ENCODE results near the gene TUBB. TPM values are rescaled to one million over a fixed set of nuclear protein-coding genes. Genes with fewer than 3 reads are reported as not detected.

TUBB gene
- total RNA-seq, 4 donors from 2014 or later: 229 to 281 (median 256) TPM

GRCh38 chr6:30679765-30680535, 40.2 kb upstream of the TUBB start:
- DNase-seq (ENCODE audit: low spot score): no peak
- no peak for TF ChIP-seq CTCF (IDR thresholded peaks at IDR 0.05)
- no peak for ATAC-seq (ENCODE audit: low FRiP score)

GRCh38 chr6:30681766-30682142, 38.4 kb upstream of the TUBB start:
- no peak for TF ChIP-seq CTCF (IDR thresholded peaks at IDR 0.05)
- no peak for ATAC-seq (ENCODE audit: low FRiP score)
- DNase-seq (ENCODE audit: low spot score): no peak

- DNase-seq (ENCODE audit: low spot score) (peak; percentile 60), ATAC-seq (ENCODE audit: low FRiP score) (peak; percentile 82)
- no peak for TF ChIP-seq CTCF (IDR thresholded peaks at IDR 0.05)
Observed at GRCh38 chr6:30682143-30683117, 37.7 kb upstream of the TUBB start.

GRCh38 chr6:30683183-30683979, 36.8 kb upstream of the TUBB start:
- TF ChIP-seq CTCF (IDR thresholded peaks at IDR 0.05): no peak
- no peak for DNase-seq (ENCODE audit: low spot score)
- ATAC-seq (ENCODE audit: low FRiP score): no peak

GRCh38 chr6:30683980-30684338, 36.2 kb upstream of the TUBB start:
- no peak for TF ChIP-seq CTCF (IDR thresholded peaks at IDR 0.05)
- no peak for DNase-seq (ENCODE audit: low spot score)
- ATAC-seq (ENCODE audit: low FRiP score): no peak

GRCh38 chr6:30684386-30685156, 35.6 kb upstream of the TUBB start:
- ATAC-seq (ENCODE audit: low FRiP score) (no peak), DNase-seq (ENCODE audit: low spot score) (no peak)
- no peak for TF ChIP-seq CTCF (IDR thresholded peaks at IDR 0.05)

Measured in omental fat pad (tissue), 4 donors.